IPS-NIHi11 (cell line): ENCODE data around the gene GK.
"Not testable (repeated sequence)": the region's sequence is repeated elsewhere in the genome, so short reads cannot be mapped to it uniquely, and the experiment has no call there.

Source experiments
- DNase-seq: peaks from one replicate; pipeline ENCODE4 v3.0.0; 2012; ENCODE audit warnings: mixed read lengths, low spot score

GK gene

GRCh38 chrX:30653415-30654131, at the start of gene GK:
GK (plus strand) TSS chrX:30653423; CDS start chrX:30653538, 115 bp downstream.
- peak; percentile 7 for DNase-seq

- no peak for DNase-seq
Measured at GRCh38 chrX:30607155-30607554, 46.1 kb upstream of the GK start.

- no peak for DNase-seq
Measured at GRCh38 chrX:30610026-30610425, 43.2 kb upstream of the GK start.

GRCh38 chrX:30612250-30612655, 41.0 kb upstream of the GK start:
- no peak for DNase-seq

GRCh38 chrX:30613721-30614120, 39.5 kb upstream of the GK start:
- no peak for DNase-seq

- no peak for DNase-seq
Measured at GRCh38 chrX:30615229-30615628, 38.0 kb upstream of the GK start.

- peak; percentile 7 for DNase-seq
Measured at GRCh38 chrX:30618160-30618765, 35.0 kb upstream of the GK start.

GRCh38 chrX:30620125-30620524, 33.1 kb upstream of the GK start:
- DNase-seq = no peak

GRCh38 chrX:30620980-30621618, 32.1 kb upstream of the GK start:
- no peak for DNase-seq

- no peak for DNase-seq
Measured at GRCh38 chrX:30622361-30622760, 30.9 kb upstream of the GK start.

- DNase-seq = no peak
Measured at GRCh38 chrX:30626402-30626801, 26.8 kb upstream of the GK start.

- no peak for DNase-seq
Measured at GRCh38 chrX:30627818-30628652, 25.2 kb upstream of the GK start.

GRCh38 chrX:30634070-30634469, 19.2 kb upstream of the GK start:
- not testable (repeated sequence) for DNase-seq

GRCh38 chrX:30635630-30636029, 17.6 kb upstream of the GK start:
- DNase-seq = peak; percentile 10

- DNase-seq = no peak
Measured at GRCh38 chrX:30637874-30638815, 15.1 kb upstream of the GK start.

GRCh38 chrX:30639702-30640101, 13.5 kb upstream of the GK start:
- not testable (repeated sequence) for DNase-seq

GRCh38 chrX:30642642-30643041, 10.6 kb upstream of the GK start:
- no peak for DNase-seq

GRCh38 chrX:30643313-30643821, 9.9 kb upstream of the GK start:
- DNase-seq = no peak

GRCh38 chrX:30649859-30650258, 3.4 kb upstream of the GK start:
- no peak for DNase-seq

- peak; percentile 91 for DNase-seq
Measured at GRCh38 chrX:30652527-30653414, 452 bp upstream of the GK start.
